Endometrium (tissue), 2 donors: ENCODE measurements around the gene CHRD.
"Not testable (repeated sequence)": the region's sequence is repeated elsewhere in the genome, so short reads cannot be mapped to it uniquely, and the experiment has no call there.

Experiments
- FAIRE-seq: peaks from 2 replicates; lab custom pipeline; 2012; peaks lifted over from hg19 to GRCh38; lab: Jason Lieb, UNC
- donor health status: control.
- donor health status: control.

The CHRD gene

GRCh38 chr3:184379358-184380184 is at the start of gene CHRD:
Gene CHRD (plus strand): TSS chr3:184380054. CDS start chr3:184380319, 265 bp downstream.
- FAIRE-seq, result no peak

GRCh38 chr3:184332370-184333090 is 47.3 kb upstream of the CHRD start:
- FAIRE-seq, result no peak

- FAIRE-seq, result no peak
Observed at GRCh38 chr3:184333190-184333589, 46.7 kb upstream of the CHRD start.

- FAIRE-seq, result no peak
Observed at GRCh38 chr3:184333700-184334099, 46.2 kb upstream of the CHRD start.

GRCh38 chr3:184334470-184335158 is 45.2 kb upstream of the CHRD start:
- FAIRE-seq, result no peak

- FAIRE-seq, result no peak
Observed at GRCh38 chr3:184335291-184335660, 44.6 kb upstream of the CHRD start.

GRCh38 chr3:184335661-184336546 is 44.0 kb upstream of the CHRD start:
- no peak for FAIRE-seq

- no peak for FAIRE-seq
Observed at GRCh38 chr3:184336547-184337398, 43.1 kb upstream of the CHRD start.

- FAIRE-seq, result no peak
Observed at GRCh38 chr3:184337399-184337714, 42.5 kb upstream of the CHRD start, which contains the start of gene FAM131A. Gene FAM131A (plus strand): TSS chr3:184337600. CDS start chr3:184337631, 31 bp downstream.

GRCh38 chr3:184337981-184338380 is 41.9 kb upstream of the CHRD start:
- no peak for FAIRE-seq

- no peak for FAIRE-seq
Observed at GRCh38 chr3:184338511-184338945, 41.3 kb upstream of the CHRD start.

- FAIRE-seq, result no peak
Observed at GRCh38 chr3:184339001-184339400, 40.9 kb upstream of the CHRD start.

GRCh38 chr3:184339451-184340135 is 40.3 kb upstream of the CHRD start:
- not testable (repeated sequence) for FAIRE-seq

- FAIRE-seq, result no peak
Observed at GRCh38 chr3:184341925-184342324, 37.9 kb upstream of the CHRD start.

- no peak for FAIRE-seq
Observed at GRCh38 chr3:184343200-184343876, 36.5 kb upstream of the CHRD start.

- FAIRE-seq, result no peak
Observed at GRCh38 chr3:184344579-184345316, 35.1 kb upstream of the CHRD start.

- no peak for FAIRE-seq
Observed at GRCh38 chr3:184345317-184346144, 34.3 kb upstream of the CHRD start.
